ENCODE data around the gene SPOUT1. TPM values are rescaled to one million over a fixed set of nuclear protein-coding genes. Genes with fewer than 3 reads are reported as not detected.

The SPOUT1 gene
- total RNA-seq, 5 donors from 2014 or later (not counting 1 experiment from before 2014, with no cell fraction given) = 43.7 to 89.4 (median 82.6) TPM

- Histone ChIP-seq H3K27me3 (replicated peaks in 1 of 2; ENCODE audit: control insufficient read depth in 2 of 2, extremely low read depth in 1 of 2, insufficient read depth in 2 of 2, low read length in 1 of 2) (no peaks in the 10 kb centered on the region), H3K36me3 (ENCODE audit: control insufficient read depth in 2 of 2, extremely low read depth in 1 of 2, insufficient read depth in 1 of 2, low read length in 1 of 2) (peaks cover 32 to 67% of the 10 kb centered on the region in 2 donors), H3K27ac (ENCODE audit: low read length) (no peak overlapping the region), H3K4me3 (ENCODE audit: control insufficient read depth in 1 of 2, extremely low read depth in 1 of 2, low read length in 1 of 2) (no peak overlapping the region), H3K9me3 (no peaks in the 10 kb centered on the region), H3K4me1 (ENCODE audit: control insufficient read depth in 1 of 2, extremely low read depth in 1 of 2, insufficient read depth in 2 of 2, low read length in 2 of 2) (peaks cover 3 to 5% of the 10 kb centered on the region in 2 experiments)
- Mint-ChIP-seq H3K27me3 (no peaks in the 10 kb centered on the region), H3K27ac (no peak overlapping the region), H3K36me3 (peaks cover 35% of the 10 kb centered on the region), H3K4me1 (peaks cover 12 to 27% (median 14%) of the 10 kb centered on the region in 3 donors), H3K9me3 (no peaks in the 10 kb centered on the region), H3K4me3 (no peak overlapping the region)
- ATAC-seq (replicated peaks in 1 of 4) = no peak
- no peak for DNase-seq
- ChIA-PET POLR2A (interaction anchor here in 1 of 2 donors (0.6 kb wide), 1 partner anchor 22 kb away, joined by 5 read pairs; no protein-coding TSS in a partner anchor), CTCF (no interaction called here)
- 90% methylated on average over 6 of the region's 8 CpGs for WGBS (ENCODE audit: insufficient coverage)
Observed at GRCh38 chr9:128792978-128793686, 36.5 kb downstream of the SPOUT1 start.

- CTCF ChIA-PET = interaction anchor here in 1 of 2 donors (0.6 kb wide), 1 partner anchor 147 kb away, joined by 4 read pairs; no protein-coding TSS in a partner anchor
- no peak for ATAC-seq (replicated peaks in 1 of 4)
- Mint-ChIP-seq H3K27me3 (no peaks in the 10 kb centered on the region), H3K27ac (no peak overlapping the region), H3K4me1 (peaks cover 16 to 35% (median 20%) of the 10 kb centered on the region in 3 donors), H3K4me3 (no peak overlapping the region), H3K9me3 (no peaks in the 10 kb centered on the region), H3K36me3 (peaks cover 30% of the 10 kb centered on the region)
- no peak for DNase-seq
- POLR2A ChIA-PET = no interaction called here
- Histone ChIP-seq H3K9me3 (no peaks in the 10 kb centered on the region), H3K4me1 (ENCODE audit: control insufficient read depth in 1 of 2, extremely low read depth in 1 of 2, insufficient read depth in 2 of 2, low read length in 2 of 2) (peaks cover 9 to 15% of the 10 kb centered on the region in 2 experiments), H3K27me3 (replicated peaks in 1 of 2; ENCODE audit: control insufficient read depth in 2 of 2, extremely low read depth in 1 of 2, insufficient read depth in 2 of 2, low read length in 1 of 2) (no peaks in the 10 kb centered on the region), H3K4me3 (ENCODE audit: control insufficient read depth in 1 of 2, extremely low read depth in 1 of 2, low read length in 1 of 2) (no peak overlapping the region), H3K36me3 (ENCODE audit: control insufficient read depth in 2 of 2, extremely low read depth in 1 of 2, insufficient read depth in 1 of 2, low read length in 1 of 2) (peaks cover 27 to 59% of the 10 kb centered on the region in 2 donors), H3K27ac (ENCODE audit: low read length) (no peak overlapping the region)
- WGBS (ENCODE audit: insufficient coverage) = 98% methylated on average over 7 of the region's 9 CpGs
Observed at GRCh38 chr9:128792134-128792533, 37.5 kb downstream of the SPOUT1 start.

GRCh38 chr9:128790536-128790935, 39.1 kb downstream of the SPOUT1 start:
- no peak overlapping the region for H3K27ac Mint-ChIP-seq
- no peak overlapping the region for H3K4me3 Mint-ChIP-seq

GRCh38 chr9:128788445-128788844, 41.1 kb downstream of the SPOUT1 start:
- H3K27ac ChIP-seq (ENCODE audit: low read length) = no peak overlapping the region
- WGBS (ENCODE audit: insufficient coverage) = 92% methylated on average over 1 of the region's 1 CpG

More at GRCh38 chr9:128790536-128790935, 39.1 kb downstream of the SPOUT1 start:
- no peak overlapping the region for H3K27ac ChIP-seq (ENCODE audit: low read length)
- no peak overlapping the region for H3K4me3 ChIP-seq (ENCODE audit: control insufficient read depth in 1 of 2, extremely low read depth in 1 of 2, low read length in 1 of 2)
- DNase-seq (no peak), ATAC-seq (replicated peaks in 1 of 4) (no peak)
- POLR2A ChIA-PET = no interaction called here
- Mint-ChIP-seq H3K27me3 (no peaks in the 10 kb centered on the region), H3K4me1 (peaks cover 16 to 41% (median 24%) of the 10 kb centered on the region in 3 donors), H3K9me3 (no peaks in the 10 kb centered on the region), H3K36me3 (peaks cover 30% of the 10 kb centered on the region)
- CTCF ChIA-PET = no interaction called here
- WGBS (ENCODE audit: insufficient coverage) = 100% methylated on average over 1 of the region's 4 CpGs
- peaks cover 26 to 49% of the 10 kb centered on the region in 2 donors for H3K36me3 ChIP-seq (ENCODE audit: control insufficient read depth in 2 of 2, extremely low read depth in 1 of 2, insufficient read depth in 1 of 2, low read length in 1 of 2)
- H3K4me1 ChIP-seq (ENCODE audit: control insufficient read depth in 1 of 2, extremely low read depth in 1 of 2, insufficient read depth in 2 of 2, low read length in 2 of 2) = peaks cover 10 to 24% of the 10 kb centered on the region in 2 experiments
- no peaks in the 10 kb centered on the region for H3K27me3 ChIP-seq (replicated peaks in 1 of 2; ENCODE audit: control insufficient read depth in 2 of 2, extremely low read depth in 1 of 2, insufficient read depth in 2 of 2, low read length in 1 of 2)
- no peaks in the 10 kb centered on the region for H3K9me3 ChIP-seq

GRCh38 chr9:128787659-128788058, 41.9 kb downstream of the SPOUT1 start:
- peaks cover 16% of the 10 kb centered on the region for H3K36me3 Mint-ChIP-seq
- peak overlapping the region; percentile 89 to 97 (median 91) for H3K4me3 Mint-ChIP-seq
- CTCF ChIA-PET = interaction anchor here in 1 of 2 donors (2.0 kb wide), 1 partner anchor 17 kb away, joined by 4 read pairs; no protein-coding TSS in a partner anchor
- H3K27me3 Mint-ChIP-seq = no peaks in the 10 kb centered on the region
- ATAC-seq (replicated peaks in 1 of 4) (peak in 1 of 4 experiments; percentile 4), DNase-seq (peak in 2 of 35 experiments; percentile 3 to 8)
- Histone ChIP-seq H3K4me3 (ENCODE audit: control insufficient read depth in 1 of 2, extremely low read depth in 1 of 2, low read length in 1 of 2) (peak overlapping the region; percentile 84 to 96), H3K9me3 (no peaks in the 10 kb centered on the region), H3K27ac (ENCODE audit: low read length) (peak overlapping the region; percentile 73), H3K27me3 (replicated peaks in 1 of 2; ENCODE audit: control insufficient read depth in 2 of 2, extremely low read depth in 1 of 2, insufficient read depth in 2 of 2, low read length in 1 of 2) (no peaks in the 10 kb centered on the region), H3K4me1 (ENCODE audit: control insufficient read depth in 1 of 2, extremely low read depth in 1 of 2, insufficient read depth in 2 of 2, low read length in 2 of 2) (peaks cover 10 to 24% of the 10 kb centered on the region in 2 experiments), H3K36me3 (ENCODE audit: control insufficient read depth in 2 of 2, extremely low read depth in 1 of 2, insufficient read depth in 1 of 2, low read length in 1 of 2) (peaks cover 15 to 30% of the 10 kb centered on the region in 2 donors)
- no peaks in the 10 kb centered on the region for H3K9me3 Mint-ChIP-seq
- 34% methylated on average over 4 of the region's 7 CpGs for WGBS (ENCODE audit: insufficient coverage)
- peak overlapping the region; percentile 90 to 91 for H3K27ac Mint-ChIP-seq
- POLR2A ChIA-PET = no interaction called here
- H3K4me1 Mint-ChIP-seq = peaks cover 16 to 29% (median 21%) of the 10 kb centered on the region in 3 donors

More at GRCh38 chr9:128788445-128788844, 41.1 kb downstream of the SPOUT1 start:
- no peaks in the 10 kb centered on the region for H3K27me3 ChIP-seq (replicated peaks in 1 of 2; ENCODE audit: control insufficient read depth in 2 of 2, extremely low read depth in 1 of 2, insufficient read depth in 2 of 2, low read length in 1 of 2)
- peak overlapping the region; percentile 90 to 91 for H3K27ac Mint-ChIP-seq
- no peak overlapping the region for H3K4me3 ChIP-seq (ENCODE audit: control insufficient read depth in 1 of 2, extremely low read depth in 1 of 2, low read length in 1 of 2)
- H3K9me3 Mint-ChIP-seq = no peaks in the 10 kb centered on the region
- peak overlapping the region; percentile 89 to 97 (median 91) for H3K4me3 Mint-ChIP-seq
- peaks cover 10 to 24% of the 10 kb centered on the region in 2 experiments for H3K4me1 ChIP-seq (ENCODE audit: control insufficient read depth in 1 of 2, extremely low read depth in 1 of 2, insufficient read depth in 2 of 2, low read length in 2 of 2)
- CTCF ChIA-PET = interaction anchor here (0.6 to 2.0 kb wide), 4 partner anchors 17 to 41 kb away, joined by 3 to 5 read pairs (median 4); partner anchors contain the start of gene SPOUT1 (in 1 of the 2)
- H3K27me3 Mint-ChIP-seq = no peaks in the 10 kb centered on the region
- DNase-seq (no peak), ATAC-seq (replicated peaks in 1 of 4) (no peak)
- H3K36me3 ChIP-seq (ENCODE audit: control insufficient read depth in 2 of 2, extremely low read depth in 1 of 2, insufficient read depth in 1 of 2, low read length in 1 of 2) = peaks cover 18 to 38% of the 10 kb centered on the region in 2 donors
- peaks cover 16 to 35% (median 21%) of the 10 kb centered on the region in 3 donors for H3K4me1 Mint-ChIP-seq
- H3K36me3 Mint-ChIP-seq = peaks cover 22% of the 10 kb centered on the region
- H3K9me3 ChIP-seq = no peaks in the 10 kb centered on the region
- POLR2A ChIA-PET = interaction anchor here (0.6 to 2.0 kb wide), 3 partner anchors 11 to 223 kb away, joined by 3 to 7 read pairs (median 5); no protein-coding TSS in a partner anchor

Data from T-cell (primary cell).